D721Med (cell line): ENCODE measurements around the gene PACSIN1.

ENCODE experiments used
- DNase-seq: peaks from one replicate; pipeline ENCODE4 v3.0.0; 2011; ENCODE audit warnings: low spot score; ENCODE audit not compliant: insufficient read length
- FAIRE-seq: peaks from 2 replicates; lab custom pipeline; 2011; peaks lifted over from hg19 to GRCh38; lab: Jason Lieb, UNC
- TF ChIP-seq, protein P1 (sequence below): IDR thresholded peaks from 2 replicates; pipeline ENCODE4 v1.5.1; 2012; ENCODE audit warnings: mild to moderate bottlenecking, control low read depth; ENCODE audit not compliant: insufficient read depth; ENCODE audit errors: missing control alignments

PACSIN1 gene

DNA sequence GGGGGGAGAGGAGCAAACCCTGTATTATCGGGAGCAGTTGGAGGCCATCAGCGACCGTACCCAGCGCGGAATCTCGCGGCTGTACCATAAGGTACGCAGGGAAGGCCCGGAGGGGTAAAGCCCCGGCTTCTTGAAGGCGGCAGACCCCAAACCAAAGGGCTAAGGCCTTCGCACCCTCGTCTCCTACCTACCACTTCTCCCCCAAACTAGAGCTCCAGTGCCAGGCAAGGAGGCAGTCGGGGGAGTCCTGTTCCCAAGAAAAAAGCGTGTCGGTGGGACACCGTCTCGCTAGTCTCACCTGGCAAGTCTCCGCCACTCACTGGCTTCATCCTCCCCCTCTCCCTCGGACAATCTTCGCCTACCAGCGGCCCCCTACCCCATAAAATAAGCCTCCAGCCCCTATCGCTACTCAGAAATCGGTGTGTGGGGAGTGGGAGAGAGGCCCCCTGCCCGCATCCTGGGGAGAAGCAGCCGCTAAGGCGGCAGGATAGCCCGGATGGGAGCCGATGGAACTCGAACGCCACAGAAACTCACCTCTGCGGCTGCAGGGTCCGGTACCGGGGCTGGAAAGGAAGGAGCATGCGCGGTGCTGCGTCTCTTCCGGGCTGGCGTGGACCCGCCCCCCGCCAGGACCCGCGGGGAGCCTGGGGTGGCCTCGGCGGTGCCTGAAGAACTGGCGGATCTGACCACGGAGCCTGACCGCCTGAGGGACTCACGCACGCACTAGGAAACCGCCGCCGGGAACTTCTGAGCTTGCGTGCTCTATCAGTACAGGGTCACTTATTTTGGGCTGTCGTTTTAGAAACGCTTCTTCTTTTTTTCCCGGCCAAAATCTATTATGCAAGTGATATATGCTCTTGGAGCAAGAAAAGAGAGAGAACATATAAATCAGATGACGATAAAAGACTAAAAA lies 40.1 kb upstream of the PACSIN1 start, which contains the start of gene RPS10:
RPS10 (minus strand) TSS at position 572 of the 913 bp plus-strand sequence. CDS start 848 bp downstream, outside the sequence.
- peak; percentile 91 for DNase-seq
- no peak for FAIRE-seq
- TF ChIP-seq, protein P1, sequence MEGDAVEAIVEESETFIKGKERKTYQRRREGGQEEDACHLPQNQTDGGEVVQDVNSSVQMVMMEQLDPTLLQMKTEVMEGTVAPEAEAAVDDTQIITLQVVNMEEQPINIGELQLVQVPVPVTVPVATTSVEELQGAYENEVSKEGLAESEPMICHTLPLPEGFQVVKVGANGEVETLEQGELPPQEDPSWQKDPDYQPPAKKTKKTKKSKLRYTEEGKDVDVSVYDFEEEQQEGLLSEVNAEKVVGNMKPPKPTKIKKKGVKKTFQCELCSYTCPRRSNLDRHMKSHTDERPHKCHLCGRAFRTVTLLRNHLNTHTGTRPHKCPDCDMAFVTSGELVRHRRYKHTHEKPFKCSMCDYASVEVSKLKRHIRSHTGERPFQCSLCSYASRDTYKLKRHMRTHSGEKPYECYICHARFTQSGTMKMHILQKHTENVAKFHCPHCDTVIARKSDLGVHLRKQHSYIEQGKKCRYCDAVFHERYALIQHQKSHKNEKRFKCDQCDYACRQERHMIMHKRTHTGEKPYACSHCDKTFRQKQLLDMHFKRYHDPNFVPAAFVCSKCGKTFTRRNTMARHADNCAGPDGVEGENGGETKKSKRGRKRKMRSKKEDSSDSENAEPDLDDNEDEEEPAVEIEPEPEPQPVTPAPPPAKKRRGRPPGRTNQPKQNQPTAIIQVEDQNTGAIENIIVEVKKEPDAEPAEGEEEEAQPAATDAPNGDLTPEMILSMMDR, result peak; percentile 7

DNA sequence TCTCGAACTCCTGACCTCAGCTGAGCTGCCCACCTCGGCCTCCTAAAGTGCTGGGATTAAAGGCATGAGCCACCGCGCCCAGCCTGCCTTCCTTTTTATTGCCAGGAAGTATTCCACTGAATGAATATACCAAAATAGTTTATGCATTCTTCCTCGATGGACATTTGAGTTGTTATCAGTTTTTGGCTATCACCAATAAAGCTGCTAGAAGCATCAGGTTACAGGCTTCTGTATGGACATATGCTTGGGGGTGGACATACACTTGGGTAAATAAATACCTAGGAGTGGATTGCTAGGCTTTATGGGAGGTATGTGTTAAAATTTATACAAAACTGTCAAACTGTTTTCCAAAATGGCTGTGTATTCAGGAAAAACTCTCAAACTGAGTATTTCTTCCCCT lies 30.0 kb upstream of the PACSIN1 start:
- no peak for FAIRE-seq

DNA sequence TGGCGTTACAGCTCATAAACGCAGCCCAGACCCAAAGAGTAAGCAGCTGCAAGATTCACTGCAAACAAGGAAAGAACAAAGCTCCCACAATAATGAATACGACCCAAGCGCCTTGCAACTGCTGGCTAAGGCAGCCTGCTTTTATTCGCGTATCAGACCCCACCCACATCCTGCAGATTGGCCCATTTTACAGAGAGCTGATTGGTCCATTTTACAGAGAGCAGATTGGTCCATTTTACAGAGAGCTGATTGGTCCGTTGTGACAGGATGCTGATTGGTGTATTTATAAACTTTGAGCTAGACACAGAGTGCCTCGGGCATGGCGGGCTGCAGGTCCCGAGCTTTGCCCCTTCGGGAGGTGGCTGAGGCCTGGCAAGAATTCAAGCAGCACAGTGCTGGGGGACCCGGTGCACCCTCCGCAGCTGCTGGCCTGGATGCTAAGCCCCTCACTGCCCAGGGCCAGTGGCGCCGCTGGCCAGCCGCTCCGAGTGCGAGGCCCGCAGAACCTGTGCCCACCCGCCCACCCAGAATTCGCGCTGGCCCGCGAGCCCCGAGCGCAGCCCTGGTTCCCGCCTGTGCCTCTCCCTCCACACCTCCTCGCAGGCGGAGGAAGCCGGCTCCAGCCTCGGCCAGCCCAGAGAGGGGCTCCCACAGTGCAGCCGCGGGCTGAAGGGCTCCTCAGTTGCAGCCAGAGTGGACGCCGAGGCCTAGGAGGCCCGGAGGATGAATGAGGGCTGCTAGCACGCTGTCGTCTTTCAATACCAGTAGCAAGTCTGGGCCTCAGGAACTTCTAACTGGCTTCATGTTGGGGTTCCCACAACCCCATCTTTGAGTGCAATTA lies 28.9 kb upstream of the PACSIN1 start:
- FAIRE-seq (no peak), DNase-seq (no peak)
- TF ChIP-seq, protein P1, result no peak

More for the DNA sequence above, 30.0 kb upstream of the PACSIN1 start:
- no peak for DNase-seq
- TF ChIP-seq, protein P1, result no peak

DNA sequence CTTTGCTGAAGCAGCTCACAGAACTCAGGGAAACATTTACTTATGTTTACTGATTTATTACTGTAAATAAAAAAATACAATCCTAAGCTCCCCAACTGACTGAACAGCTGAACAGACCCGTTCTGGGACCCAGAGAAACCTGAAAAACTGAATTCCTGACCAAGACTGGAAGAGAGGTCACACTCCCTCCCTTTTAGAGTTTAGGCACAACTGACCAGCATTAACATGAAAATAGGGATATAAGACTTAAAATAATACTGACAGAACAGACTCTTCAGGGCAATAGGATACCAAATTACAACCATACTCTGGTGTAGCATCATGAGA lies 28.3 kb upstream of the PACSIN1 start:
- TF ChIP-seq, protein P1, result no peak
- no peak for FAIRE-seq
- DNase-seq, result no peak

DNA sequence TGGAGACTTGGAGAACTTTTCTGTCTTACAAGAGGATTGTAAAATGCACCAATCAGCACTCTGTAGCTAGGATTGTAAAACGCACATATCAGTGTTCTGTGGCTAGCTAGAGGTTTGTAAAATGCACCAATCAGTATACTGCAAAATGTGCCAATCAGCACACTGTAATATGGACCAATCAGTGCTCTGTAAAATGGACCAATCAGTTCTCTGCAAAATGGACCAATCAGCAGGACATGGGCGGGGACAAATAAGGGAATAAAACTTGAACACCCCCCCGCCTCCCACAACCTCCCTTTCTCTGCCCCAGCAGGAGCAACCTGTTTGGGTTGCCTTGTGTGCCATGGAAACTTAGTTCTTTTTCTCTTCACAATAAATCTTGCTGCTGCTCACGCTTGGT lies 27.2 kb upstream of the PACSIN1 start:
- DNase-seq (no peak), FAIRE-seq (no peak)
- TF ChIP-seq, protein P1, result no peak

DNA sequence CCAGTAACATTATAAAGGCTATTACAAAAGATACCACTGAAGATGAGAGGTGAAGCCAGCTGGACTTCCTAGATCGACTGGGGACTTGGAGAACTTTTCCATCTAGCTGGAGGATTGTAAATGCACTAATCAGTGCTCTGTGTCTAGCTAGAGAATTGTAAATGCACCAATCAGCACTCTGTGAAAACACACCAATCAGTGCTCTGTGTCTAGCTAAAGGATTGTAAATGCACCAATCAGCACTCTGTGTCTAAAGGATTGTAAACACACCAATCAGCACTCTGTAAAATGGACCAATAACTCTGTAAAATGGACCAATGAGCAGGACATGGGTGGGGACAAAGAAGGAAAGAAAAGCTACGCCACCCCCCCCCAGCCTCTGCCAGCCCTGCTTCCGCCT lies 26.4 kb upstream of the PACSIN1 start:
- FAIRE-seq (no peak), DNase-seq (no peak)
- TF ChIP-seq, protein P1, result no peak
